ENCODE data around the gene TEPSIN. TPM values are rescaled to one million over a fixed set of nuclear protein-coding genes. Genes with fewer than 3 reads are reported as not detected.

The TEPSIN gene
- total RNA-seq, 4 donors from 2014 or later, result 21.7 to 53.7 (median 28.8) TPM

DNA sequence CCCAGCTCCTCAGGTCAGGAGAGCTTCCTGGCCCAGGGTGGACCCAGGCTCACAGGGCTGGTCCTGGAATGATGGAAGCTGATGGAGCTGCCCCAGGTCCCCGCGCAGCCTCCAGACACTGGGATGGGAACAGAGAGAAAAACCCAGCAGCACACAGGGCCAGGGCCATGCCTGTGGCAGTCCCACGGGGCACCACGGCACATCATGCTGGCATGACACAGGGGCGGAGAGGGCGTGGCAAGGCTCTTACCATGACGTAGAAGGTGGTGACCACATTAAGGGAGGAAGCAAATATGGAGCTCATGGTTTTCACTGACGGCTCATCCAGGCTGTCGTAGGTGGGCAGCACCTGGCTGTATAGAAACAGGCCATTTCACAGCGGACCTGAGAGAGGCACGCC lies 37.9 kb upstream of the TEPSIN start:
- no peak for TF ChIP-seq CTCF (IDR thresholded peaks at IDR 0.05; ENCODE audit: low read depth)

GRCh38 chr17:81274471-81274855 lies 35.6 kb upstream of the TEPSIN start:
- TF ChIP-seq CTCF (IDR thresholded peaks at IDR 0.05; ENCODE audit: low read depth), result no peak

- TF ChIP-seq CTCF (IDR thresholded peaks at IDR 0.05; ENCODE audit: low read depth), result no peak
These were observed 35.0 kb upstream of the TEPSIN start for GRCh38 chr17:81273698-81274470.

DNA sequence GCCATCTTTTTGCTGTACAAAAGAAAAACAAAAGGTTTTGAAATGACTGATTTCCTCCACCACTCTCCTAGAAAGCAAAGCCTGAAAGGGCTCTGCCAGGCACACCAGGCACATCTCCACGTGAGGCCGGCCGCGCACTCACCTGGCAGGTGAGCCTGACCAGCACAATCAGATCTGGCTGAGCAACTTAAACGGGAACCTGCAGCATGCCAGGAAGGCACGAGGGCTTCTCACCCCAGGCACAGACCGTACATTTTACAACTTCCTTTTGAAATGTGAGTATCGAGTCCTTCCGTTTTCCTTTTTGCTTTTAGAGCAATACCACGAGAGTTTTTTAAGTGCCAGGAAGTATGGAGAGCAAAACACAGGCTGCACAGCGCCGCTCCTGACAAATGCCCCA lies 33.8 kb upstream of the TEPSIN start:
- no peak for TF ChIP-seq CTCF (IDR thresholded peaks at IDR 0.05; ENCODE audit: low read depth)

DNA sequence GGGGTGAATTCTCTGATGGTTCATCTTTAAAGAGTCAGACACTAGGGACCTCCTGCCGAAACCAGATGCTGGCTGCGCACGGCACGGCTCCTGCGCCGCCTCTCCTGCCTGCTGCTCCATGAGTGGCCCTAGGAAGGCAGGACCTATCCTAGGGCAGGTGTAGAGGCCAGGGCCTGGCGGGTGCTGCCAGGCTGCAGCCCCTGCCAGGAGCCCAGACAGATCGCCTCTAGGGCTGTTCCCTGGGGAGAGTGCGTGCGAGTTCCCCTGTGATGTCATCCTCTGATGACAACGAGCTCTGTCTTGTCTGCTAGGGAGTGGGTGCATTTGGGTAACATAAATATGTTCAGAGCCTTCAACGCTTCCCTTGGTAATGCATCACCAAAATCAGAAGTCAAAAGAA lies 32.4 kb upstream of the TEPSIN start:
- no peak for TF ChIP-seq CTCF (IDR thresholded peaks at IDR 0.05; ENCODE audit: low read depth)

DNA sequence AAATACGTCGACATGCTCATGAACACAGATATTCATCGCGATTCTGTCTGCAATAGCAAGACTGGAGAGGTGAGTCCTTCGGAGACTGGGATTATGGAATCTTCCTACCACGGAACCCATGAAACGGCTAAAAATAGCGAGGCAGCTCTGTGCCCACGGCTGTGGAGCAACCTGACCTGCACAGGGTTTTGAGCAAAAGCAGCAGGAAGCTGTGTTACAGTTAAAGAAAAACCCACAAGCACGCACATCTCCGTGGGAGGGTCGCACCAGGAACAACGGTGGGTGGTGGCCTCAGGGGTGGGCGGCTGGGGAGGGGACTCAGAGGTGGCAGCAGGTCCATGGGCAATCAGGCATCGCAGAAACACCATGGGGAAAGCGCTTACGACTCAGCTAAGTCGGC lies 31.4 kb upstream of the TEPSIN start:
- no peak for TF ChIP-seq CTCF (IDR thresholded peaks at IDR 0.05; ENCODE audit: low read depth)

- TF ChIP-seq CTCF (IDR thresholded peaks at IDR 0.05; ENCODE audit: low read depth), result no peak
These were observed 28.7 kb upstream of the TEPSIN start for GRCh38 chr17:81267390-81268067.

All from subcutaneous adipose tissue (tissue), 4 donors.